ENCODE data around the gene ARHGAP26.

Gene ARHGAP26, protein sequence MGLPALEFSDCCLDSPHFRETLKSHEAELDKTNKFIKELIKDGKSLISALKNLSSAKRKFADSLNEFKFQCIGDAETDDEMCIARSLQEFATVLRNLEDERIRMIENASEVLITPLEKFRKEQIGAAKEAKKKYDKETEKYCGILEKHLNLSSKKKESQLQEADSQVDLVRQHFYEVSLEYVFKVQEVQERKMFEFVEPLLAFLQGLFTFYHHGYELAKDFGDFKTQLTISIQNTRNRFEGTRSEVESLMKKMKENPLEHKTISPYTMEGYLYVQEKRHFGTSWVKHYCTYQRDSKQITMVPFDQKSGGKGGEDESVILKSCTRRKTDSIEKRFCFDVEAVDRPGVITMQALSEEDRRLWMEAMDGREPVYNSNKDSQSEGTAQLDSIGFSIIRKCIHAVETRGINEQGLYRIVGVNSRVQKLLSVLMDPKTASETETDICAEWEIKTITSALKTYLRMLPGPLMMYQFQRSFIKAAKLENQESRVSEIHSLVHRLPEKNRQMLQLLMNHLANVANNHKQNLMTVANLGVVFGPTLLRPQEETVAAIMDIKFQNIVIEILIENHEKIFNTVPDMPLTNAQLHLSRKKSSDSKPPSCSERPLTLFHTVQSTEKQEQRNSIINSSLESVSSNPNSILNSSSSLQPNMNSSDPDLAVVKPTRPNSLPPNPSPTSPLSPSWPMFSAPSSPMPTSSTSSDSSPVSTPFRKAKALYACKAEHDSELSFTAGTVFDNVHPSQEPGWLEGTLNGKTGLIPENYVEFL

DNA sequence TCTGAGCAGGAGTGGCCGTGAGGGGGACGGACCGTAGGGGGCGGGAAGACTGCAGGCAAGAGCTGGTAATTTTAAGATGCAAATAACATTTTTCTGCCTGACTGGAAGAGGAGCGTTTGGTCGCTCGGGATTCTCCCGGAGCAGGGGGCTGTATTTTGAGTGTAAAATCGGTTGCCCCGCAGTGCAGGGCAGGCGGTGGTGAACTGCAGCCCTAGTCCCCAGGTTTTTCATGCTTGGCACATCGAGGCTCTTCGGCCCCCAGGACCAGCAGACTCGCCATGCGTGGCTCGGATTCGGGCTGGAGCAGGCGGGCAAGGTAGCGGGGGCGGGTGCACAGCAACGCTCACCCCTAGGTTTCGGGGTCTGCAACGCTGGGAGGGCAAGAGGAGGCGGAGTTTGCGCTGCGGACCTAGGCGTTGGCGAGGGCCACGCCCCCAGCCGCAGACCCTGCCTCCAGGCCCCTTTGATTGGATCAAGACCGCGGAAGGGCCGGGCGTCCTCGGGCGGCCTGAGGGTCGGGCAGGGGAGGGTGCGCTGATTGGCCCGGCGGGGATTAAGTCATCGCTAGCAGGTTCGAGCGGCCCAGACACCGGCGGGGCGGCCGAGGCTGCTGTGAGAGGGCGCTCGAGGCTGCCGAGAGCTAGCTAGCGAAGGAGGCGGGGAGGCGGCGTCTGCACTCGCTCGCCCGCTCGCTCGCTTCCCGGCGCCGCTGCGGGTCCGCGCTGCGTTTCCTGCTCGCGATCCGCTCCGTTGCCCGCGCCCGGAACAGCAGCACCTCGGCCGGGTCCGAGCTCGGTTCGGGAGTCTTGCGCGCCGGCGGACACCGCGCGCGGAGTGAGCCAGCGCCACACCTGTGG is at the start of gene ARHGAP26:
Gene ARHGAP26 (plus strand): TSS at position 585 of the 857 bp plus-strand sequence. CDS start 385 bp downstream, outside the sequence.
- no peak for FAIRE-seq

DNA sequence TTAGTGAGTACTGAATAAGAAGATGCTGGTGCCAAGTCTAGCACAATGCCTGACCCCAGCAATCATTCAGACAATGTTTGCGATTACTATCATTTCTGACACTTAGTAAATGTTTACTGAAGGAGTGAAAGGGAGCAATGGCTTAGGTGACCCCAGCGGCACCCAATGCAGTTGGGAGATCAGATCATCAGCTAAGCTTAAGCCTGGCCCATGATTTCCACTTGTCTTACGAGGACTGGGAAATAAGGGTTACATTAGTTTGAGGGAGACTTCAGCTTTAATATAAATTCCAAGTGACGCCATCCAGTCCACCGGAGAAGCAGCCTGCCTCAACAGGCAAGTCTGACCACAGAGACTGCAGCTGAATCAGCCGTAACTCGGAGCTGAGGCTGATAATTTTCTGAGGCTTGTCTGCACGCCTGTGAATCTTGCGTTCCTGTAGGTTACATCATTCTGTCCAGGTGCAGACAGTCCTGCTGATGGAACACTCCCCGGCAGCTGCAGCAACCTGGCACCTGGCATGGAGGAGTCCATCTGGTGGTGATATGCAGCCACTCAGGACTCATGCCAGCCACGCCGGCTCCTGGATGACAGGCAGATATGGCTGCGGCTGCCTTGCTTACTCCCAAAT is 49.4 kb upstream of the ARHGAP26 start:
- no peak for FAIRE-seq

DNA sequence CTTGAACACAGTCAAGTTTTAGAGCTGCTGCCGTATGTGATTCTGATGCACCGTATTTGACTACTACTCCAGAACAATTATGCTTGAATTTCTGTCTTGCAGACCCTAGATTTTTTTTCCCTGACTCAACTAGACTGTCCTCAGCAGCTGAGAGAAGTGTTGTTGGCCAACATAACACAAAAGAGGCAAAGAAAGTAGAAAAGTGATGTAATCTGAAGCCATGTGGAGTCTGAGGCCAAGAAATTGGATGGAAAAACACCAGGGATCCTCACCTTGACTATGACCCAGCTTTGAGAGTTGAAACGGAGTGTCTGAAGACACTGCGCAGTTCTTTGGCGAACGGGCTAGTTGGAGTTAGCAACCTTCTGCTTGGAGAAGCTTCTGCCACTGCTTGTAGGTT is 48.0 kb upstream of the ARHGAP26 start:
- no peak for FAIRE-seq

DNA sequence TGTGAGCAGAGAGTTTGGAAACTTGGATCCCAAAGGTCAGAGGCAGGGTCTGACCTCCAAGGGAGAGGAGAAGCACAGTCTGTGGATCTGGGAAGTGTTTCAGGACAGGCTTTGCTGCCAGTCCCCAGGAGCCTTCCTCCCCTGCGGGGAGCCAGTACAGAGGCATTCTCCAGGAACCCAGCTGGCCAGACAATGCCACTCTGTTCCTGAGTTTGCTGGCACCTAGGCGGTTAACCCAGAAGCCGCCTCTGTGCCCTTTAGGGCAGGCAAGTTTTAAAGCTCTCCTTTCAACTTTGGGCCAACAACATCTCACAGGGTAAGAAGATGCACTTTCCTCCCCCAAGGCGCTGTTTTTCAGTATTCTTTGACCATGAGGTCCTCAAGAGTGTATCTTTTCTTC is 47.3 kb upstream of the ARHGAP26 start:
- FAIRE-seq: no peak

DNA sequence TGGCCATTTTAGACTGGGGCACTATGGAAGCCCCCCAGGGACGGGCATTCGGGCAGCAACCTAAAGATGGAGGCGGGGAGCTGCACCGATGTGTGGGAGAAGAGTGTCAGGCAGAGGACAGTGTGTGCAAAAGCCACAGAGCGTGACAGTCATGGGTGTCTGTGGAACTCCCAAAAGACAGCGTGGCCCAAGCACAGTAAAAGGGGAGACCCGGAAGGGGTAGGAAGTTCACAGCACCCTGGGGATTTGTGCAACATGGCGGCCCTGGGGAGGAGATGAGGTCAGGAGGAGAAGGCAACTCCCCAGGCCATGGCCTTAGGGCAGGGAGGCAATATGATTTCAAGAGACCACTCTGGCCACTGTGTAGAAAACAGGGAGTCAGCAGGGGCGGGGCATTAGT is 45.4 kb upstream of the ARHGAP26 start:
- FAIRE-seq: no peak

DNA sequence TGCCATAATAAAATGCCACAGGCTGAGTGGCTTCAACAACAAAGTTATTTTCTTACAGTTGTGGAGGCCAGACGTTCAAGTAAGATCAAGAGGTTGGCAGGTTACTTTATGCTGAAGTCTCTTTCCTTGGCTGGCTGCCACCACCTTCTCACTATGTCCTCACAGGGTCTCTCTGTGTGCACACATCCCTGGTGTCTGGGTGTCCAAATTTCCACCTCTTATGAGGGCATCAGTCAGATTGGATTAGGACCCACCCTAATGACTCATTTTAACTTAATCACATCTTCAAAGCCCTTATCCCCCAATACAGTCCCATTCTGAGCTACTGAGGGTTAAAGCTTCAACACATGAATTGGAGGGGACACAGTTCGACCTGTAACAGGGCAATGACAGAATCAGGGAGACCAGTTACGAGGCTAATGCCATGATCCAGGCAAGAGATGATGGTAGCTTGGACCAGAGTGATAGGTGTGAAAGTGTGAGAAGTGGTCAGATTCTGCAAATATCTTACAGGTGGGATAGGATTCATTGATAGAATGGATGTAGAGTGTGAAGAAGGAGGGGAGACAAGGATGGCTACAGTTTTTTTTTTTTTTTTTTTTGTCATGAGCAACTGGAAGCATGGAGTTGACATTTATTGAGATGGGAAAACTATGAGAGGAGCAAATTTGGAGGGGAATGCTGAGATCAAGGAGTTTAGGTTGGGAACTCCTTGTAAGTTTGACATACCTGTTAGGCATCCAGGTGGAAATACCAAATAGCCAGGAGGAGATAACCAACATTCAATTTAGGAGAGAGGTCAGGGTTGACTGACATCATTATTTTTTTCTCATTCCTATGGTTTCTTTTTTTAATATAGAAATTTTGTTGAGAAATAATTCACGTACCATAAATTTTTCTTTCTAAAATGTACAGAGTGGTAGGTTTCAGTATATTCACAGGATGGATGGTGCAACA is 44.7 kb upstream of the ARHGAP26 start:
- FAIRE-seq: no peak

DNA sequence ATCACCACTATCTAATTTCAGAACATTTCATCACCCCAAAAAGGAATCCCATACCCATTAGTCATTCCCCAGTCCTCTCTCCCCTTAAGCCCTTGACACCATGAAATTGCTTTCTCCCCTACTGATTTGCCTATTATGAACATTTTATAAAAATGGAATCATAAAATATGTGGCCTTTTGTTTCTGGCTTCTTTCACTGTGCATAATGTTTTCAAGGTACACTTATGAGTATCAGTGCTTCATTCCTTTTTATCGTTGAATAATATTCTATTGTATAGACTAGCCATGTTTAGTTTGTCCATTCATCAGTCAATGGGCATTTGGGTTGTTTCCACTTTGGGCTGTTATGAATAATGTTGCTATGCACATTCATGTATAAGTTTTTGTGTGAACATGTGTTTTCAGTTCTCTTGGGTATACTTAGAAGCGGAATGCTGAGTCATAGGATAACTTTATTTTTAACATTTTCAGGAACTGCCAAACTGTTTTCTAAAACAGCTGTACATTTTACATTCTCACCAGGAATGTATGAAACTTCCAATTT is 43.9 kb upstream of the ARHGAP26 start:
- no peak for FAIRE-seq

DNA sequence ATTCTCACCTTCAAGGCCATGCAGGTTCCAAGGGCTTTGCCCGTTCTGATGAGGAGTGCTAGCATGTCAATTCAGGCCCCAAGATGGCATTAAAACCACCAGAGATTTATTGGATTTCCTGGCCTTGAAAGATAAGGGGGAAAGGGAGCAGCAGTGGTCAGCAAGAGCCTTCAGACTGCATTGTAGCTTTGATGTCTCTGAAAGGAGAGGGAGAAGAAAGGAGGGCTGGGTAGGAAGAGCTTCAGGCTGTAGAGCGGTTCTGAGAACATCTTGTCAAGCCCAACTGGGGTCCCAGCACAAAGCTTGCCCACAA is 42.5 kb upstream of the ARHGAP26 start:
- FAIRE-seq: no peak

DNA sequence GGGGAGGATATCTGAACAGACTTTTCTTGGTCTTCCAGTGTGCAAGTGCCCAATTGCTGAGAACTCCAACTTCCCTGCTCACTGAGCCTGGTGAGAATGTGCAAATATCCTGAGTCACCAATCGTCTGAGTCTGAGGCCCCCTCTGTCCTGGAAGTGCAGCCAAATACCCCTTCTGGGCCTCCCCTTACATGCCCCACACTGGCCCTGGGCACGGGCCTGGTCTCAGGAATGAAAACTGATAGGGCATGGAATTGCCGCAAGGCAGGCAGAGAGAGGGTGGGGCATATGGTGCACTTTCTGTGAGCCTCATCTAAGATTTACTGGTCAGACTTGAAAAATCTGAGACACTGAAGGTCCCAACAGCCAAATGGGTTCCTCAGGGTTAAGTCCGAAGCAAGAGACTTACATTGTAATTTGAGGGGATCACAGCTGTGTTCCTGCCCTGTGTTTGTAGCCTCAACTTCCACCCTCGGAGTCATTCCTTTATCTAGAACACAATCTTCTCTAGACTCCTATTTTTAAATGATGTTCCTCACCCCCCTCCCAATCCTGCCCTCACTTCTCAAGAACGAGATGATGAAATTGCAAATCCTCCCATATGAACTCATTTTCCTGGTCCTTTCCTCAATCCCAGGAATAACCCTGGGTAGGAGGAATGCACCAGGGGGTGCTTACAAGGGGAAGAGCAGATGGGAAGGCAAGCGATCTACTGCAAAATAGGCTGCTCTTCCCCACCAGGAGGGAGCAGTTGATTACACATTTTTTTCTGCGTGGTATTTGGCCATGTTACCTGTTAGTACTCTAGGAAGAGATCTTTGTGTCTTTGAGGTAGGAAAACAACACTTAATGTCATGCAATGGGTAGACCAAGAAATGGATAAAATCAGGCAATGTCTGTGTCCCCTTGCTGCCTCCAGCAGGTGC is 34.6 kb upstream of the ARHGAP26 start:
- no peak for FAIRE-seq

DNA sequence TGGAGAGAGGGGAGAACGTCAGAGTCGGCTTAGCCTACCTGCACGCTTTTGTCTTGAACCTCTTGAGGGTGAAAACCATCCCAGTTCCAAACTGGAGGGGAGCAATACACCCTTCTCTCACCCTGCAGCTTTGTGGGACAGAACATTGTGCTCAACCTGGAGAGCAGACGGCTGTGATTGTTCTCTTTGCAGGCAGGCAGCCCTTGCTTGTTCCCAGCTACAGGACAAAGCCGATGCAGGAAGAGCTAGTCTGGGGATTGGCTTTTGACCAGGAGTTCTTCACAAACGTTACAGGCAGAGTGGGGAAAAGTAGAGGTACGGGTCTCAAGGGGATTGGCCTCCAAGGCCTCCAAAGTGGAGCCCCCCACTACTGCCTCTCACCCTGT is 33.9 kb upstream of the ARHGAP26 start:
- FAIRE-seq: no peak

DNA sequence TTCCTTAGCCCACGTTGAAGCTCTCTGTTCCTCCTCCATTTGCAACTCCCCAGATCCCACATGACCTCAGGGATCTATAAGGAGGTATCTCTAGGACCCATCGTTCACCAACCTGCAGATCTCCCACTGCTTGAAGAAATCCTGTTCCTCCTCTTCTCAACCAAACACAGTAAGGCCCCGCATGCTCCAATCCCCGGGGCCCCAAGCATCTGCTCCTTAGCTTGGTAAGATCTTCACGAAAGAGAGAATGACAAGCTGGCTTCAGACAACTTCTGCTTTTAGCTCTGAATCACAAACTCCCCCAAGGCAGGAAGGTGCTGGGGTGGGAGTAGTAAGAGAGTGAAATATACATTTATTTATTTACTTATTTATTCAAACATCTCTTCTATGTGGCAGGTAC is 33.0 kb upstream of the ARHGAP26 start:
- FAIRE-seq: no peak

DNA sequence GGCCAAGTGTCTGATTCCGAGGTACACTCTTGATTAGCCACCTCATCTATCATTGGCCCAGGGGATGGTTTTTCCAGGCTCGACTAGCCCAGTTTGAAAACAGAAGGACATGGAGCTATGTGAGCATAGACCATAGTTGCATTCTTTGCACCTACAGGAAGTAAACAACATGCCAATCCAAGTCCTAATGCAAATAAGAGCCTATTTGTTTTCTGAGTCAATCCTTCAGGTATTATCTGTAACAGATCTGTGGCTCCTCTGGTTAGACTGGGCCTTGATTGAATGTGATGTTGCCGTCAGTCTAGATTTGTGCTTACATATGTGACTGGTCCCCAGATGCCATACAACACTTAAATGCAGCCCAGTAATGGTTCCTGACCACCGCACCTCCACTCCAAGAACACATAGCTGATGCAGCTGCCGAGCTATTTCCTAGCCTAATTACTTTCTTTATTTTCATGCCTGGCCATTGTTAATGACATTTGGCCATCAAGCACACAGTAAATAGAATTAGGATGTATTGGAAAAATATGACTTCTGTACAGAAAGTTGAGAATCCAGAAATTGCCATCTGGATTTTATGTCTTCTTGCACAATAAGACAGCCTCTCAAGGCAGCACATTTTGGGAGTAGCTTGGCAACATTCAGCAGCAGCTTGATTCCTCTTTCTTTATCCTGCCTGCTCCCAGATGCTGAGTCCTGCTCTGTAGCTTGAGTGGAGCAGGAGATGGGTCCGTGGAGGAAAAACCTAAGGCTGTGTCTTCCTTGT is 29.5 kb upstream of the ARHGAP26 start:
- no peak for FAIRE-seq

DNA sequence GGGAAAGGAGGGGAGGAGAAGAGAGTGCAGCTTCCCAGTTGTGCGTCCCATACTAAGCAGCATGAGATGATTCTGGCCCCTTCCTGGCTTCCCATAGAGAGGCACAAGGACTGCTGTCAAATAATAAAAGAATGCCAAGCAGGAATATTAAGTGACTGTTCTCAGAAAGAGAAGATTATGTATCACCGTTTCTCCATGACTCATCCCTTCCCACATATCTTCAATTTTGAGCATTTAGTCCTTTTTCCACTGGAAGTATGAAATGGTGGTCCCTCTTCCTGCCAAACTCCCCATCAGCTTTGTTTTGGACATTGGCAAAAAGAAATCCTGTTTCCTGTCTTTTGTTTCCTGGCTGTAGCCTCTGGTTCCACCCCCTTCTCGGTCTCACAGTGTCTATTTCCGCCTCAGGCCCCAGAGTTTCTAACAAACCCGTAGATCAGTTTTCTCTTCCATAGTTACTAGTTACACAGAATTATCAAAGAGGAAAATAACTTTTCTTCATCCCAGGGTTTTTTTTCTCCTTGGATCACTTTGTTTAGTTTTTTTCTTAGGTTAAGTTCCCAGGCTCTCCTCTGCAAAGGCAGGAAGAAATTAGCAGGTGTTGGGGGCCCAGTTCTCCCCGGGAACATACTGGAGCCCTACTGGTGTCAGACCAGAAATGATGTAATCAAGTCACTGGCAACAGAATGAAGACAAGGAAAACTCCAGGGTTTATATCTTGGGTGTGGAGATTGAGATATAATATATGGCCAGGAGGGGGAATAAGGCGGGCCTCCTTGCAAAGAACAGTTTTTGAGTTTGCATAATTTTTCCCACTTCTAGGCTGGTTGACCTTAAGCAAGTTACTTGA is 26.4 kb upstream of the ARHGAP26 start:
- FAIRE-seq: no peak

DNA sequence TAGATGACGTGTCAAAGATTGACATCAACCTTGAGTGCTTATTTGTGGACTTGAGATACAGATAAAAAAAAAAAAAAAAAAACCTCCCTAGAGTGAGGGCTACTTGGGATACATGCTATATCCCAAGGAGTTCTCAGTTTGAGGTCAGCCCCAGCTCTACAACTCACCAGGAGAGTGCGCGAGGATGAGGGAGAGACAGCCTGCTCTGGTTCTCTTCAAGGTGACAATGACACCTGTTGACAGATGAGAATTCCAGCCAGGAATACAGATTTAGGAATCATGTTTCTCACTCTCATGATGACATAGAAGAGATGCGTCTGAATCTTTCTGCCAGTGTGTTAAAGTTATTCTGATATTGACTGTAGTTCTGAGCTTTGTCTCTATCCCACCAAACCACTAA is 24.9 kb upstream of the ARHGAP26 start:
- FAIRE-seq: no peak

DNA sequence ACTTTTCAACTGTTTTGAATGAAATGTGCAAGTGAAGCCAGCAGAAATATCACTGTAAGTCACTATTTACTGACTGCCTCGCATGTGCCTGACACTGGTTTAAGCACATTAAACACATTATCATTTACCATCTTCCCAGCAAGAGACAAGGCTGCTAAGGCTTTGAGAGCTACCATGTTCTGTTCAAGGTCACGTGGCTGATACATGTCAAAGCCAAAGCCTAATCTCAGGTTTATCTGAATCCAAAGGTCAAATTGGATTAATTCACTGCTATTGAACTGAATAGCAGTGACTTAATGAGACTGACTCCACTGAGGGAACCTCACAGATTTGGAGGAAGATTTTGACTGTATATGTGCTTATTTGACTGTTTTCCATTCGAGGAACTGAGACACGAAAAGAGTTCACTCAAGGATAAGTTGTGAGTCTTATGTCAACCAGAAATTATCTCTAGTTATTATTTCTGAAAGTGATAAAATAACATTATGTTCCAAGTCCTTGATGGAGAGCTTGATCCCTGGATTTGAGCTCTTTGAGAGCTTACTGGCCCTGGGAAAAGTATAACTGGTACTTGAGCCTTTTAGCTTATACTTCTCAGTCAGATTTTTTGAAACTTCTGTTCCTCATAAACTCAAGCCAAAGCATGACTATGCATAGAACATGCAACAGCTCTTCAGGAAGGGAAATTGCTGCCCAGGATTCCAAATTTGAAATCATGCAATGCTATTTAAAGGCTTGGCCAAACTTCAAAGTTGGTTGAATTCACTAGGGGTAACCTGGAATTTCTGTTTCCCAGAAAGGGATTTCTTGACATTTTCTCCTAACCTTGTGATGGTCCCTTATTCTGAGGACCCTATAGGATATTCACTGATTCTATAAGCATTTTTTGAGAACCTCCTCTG is 23.4 kb upstream of the ARHGAP26 start:
- no peak for FAIRE-seq

DNA sequence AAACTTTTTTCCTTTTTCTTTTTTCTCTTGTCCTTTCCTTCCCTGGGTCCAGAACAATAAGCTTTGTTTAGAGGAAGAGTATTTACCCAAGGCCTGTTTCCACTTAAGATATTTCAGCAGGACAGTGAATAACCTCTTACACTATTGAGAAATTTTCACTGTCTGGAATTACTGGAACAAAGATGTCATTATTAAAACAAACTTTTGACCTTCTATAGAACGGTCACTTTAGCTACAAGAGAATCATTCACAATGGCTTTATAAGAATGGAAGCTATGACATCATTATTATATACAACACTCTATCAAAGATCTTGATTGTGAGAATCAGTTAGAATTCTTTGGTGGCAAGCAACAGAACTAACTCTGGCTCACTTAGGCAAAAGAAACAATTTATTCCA is 22.0 kb upstream of the ARHGAP26 start:
- FAIRE-seq: no peak

DNA sequence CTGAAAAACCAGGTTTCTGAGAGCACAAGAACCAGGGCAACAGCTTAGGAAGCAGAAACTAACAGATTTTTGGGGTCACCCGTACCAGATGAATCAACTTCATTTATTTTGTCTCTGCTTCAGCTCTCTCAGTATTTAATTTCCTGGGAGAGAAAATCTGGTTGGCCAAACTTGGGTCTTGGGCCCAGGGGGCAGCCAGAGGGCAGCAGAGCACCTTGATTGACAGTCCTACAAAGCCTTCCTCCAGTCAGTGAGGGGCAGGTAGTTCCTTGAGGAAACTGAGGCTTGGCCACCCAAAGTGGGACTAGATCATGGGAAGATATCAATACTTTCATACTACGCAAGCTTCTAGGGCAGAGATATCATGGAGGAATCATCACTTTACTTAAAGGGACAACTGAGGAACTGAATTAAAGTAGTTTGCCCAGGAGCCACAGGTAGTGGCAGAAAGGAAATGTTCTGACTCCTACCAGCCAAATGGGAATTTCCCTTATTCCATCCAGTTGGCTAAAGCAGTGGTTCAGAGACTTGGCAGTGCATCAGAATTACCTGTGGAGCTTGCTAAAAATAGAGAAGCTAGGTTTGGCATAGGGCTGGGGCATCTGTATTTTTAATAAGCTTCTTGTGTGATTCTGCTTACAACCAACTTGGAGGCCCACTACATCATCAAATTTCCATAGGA is 21.5 kb upstream of the ARHGAP26 start:
- FAIRE-seq: no peak

All from colon (tissue), 2 donors.